Vagina (tissue), 2 donors: ENCODE results near the gene APPL1.

Source experiments
- POLR2A ChIP-seq, 2 donors: fragments of 450-650 bp; IDR thresholded peaks; one replicate each; pipeline ENCODE4 v1.6.1; 2017; ENCODE audit warnings: antibody characterized with exemption in 2 of 2, mild to moderate bottlenecking in 2 of 2, moderate library complexity in 2 of 2
- POLR2AphosphoS5 ChIP-seq, 2 donors: sonication (generic); formaldehyde crosslinking; IDR thresholded peaks; one replicate each; pipeline ENCODE4 v1.9.0; 2017; ENCODE audit warnings: antibody characterized with exemption in 2 of 2, mild to moderate bottlenecking in 2 of 2, low read depth in 1 of 2; ENCODE audit not compliant: insufficient read depth in 1 of 2
- TF ChIP-seq, protein P1 (sequence below), 3 experiments: fragments of 450-650 bp in 2 of 3; fragments of 200-600 bp in 1 of 3; sonication (generic) in 1 of 3; IDR thresholded peaks; one replicate each; pipeline ENCODE4 v1.5.1; 2017 to 2019; ENCODE audit warnings: antibody characterized with exemption in 3 of 3, mild to moderate bottlenecking in 2 of 3, moderate library complexity in 2 of 3

GRCh38 chr3:57268416-57268815 is 40.9 kb downstream of the APPL1 start:
- TF ChIP-seq POLR2A (IDR thresholded peaks at IDR 0.05) (no peak), POLR2AphosphoS5 (IDR thresholded peaks at IDR 0.05; ENCODE audit: insufficient read depth in 1 of 2, low read depth in 1 of 2) (no peak)
- TF ChIP-seq, protein P1, sequence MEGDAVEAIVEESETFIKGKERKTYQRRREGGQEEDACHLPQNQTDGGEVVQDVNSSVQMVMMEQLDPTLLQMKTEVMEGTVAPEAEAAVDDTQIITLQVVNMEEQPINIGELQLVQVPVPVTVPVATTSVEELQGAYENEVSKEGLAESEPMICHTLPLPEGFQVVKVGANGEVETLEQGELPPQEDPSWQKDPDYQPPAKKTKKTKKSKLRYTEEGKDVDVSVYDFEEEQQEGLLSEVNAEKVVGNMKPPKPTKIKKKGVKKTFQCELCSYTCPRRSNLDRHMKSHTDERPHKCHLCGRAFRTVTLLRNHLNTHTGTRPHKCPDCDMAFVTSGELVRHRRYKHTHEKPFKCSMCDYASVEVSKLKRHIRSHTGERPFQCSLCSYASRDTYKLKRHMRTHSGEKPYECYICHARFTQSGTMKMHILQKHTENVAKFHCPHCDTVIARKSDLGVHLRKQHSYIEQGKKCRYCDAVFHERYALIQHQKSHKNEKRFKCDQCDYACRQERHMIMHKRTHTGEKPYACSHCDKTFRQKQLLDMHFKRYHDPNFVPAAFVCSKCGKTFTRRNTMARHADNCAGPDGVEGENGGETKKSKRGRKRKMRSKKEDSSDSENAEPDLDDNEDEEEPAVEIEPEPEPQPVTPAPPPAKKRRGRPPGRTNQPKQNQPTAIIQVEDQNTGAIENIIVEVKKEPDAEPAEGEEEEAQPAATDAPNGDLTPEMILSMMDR (IDR thresholded peaks at IDR 0.05) = no peak
